GM12878 (cell line): ENCODE data around the gene CPNE6.
A peak's percentile ranks its signal among the peaks of the same experiment; 100 is the strongest.

Experiments
- CEBPB ChIP-seq, 2 experiments: fragments of 150-350 bp in 1 of 2; IDR thresholded peaks; 2 replicates each; pipeline ENCODE4 v1.6.1; 2012 to 2014; ENCODE audit warnings: low read depth in 2 of 2, low read length in 2 of 2, borderline replicate concordance in 1 of 2, inconsistent platforms in 1 of 2
- CHD1 ChIP-seq: IDR thresholded peaks from 2 replicates; pipeline ENCODE4 v1.6.1; 2012; ENCODE audit warnings: low read depth, low read length, improper control_type of control experiment
- DPF2 ChIP-seq: fragments of 450-650 bp; IDR thresholded peaks from 2 replicates; pipeline ENCODE4 v1.6.1; 2017; ENCODE audit warnings: mild to moderate bottlenecking
- HCFC1 ChIP-seq: fragments of 150-350 bp; IDR thresholded peaks from 2 replicates; pipeline ENCODE4 v1.6.1; 2014; ENCODE audit warnings: low read length
- KDM1A ChIP-seq: fragments of 200-600 bp; sonication (generic); IDR thresholded peaks from 2 replicates; pipeline ENCODE4 v1.6.1; 2016; ENCODE audit warnings: borderline replicate concordance
- ZBTB40 ChIP-seq: fragments of 450-650 bp; IDR thresholded peaks from 2 replicates; pipeline ENCODE4 v1.6.1; 2016; ENCODE audit warnings: mild to moderate bottlenecking, moderate library complexity, borderline replicate concordance
- ZNF384 ChIP-seq: IDR thresholded peaks from 2 replicates; pipeline ENCODE4 v1.6.1; 2012; ENCODE audit warnings: low read depth, mild to moderate bottlenecking, low read length, improper control_type of control experiment, borderline replicate concordance
- ZNF592 ChIP-seq: fragments of 450-650 bp; IDR thresholded peaks from 2 replicates; pipeline ENCODE4 v1.6.1; 2017; ENCODE audit warnings: mild to moderate bottlenecking, moderate library complexity

GRCh38 chr14:24058260-24058950 lies 13.0 kb upstream of the CPNE6 start:
- TF ChIP-seq CHD1 (no peak), CEBPB (IDR thresholded peaks at IDR 0.05; ENCODE audit: borderline replicate concordance in 1 of 2, low read depth in 2 of 2, low read length in 2 of 2) (no peak), DPF2 (no peak), KDM1A (no peak), HCFC1 (no peak), ZBTB40 (no peak), ZNF384 (no peak), ZNF592 (0 out of 2 replicates have a peak, but pooled peaks have one; percentile 35)
